ENCODE results near the gene BEND3.
"Not testable (repeated sequence)": the region's sequence is repeated elsewhere in the genome, so short reads cannot be mapped to it uniquely, and the experiment has no call there.

Gene BEND3

GRCh38 chr6:107030151-107030550, 85.2 kb downstream of the BEND3 start:
- TF ChIP-seq CTCF (IDR thresholded peaks at IDR 0.05; ENCODE audit: insufficient read depth, low read depth, low read length, missing control alignments): no peak
- H3K4me3 ChIP-seq (ENCODE audit: low read length): no peak overlapping the region
- DNase-seq (ENCODE audit: low read depth): no peak

GRCh38 chr6:107026965-107027364, 88.3 kb downstream of the BEND3 start:
- no peak for TF ChIP-seq CTCF (IDR thresholded peaks at IDR 0.05; ENCODE audit: insufficient read depth, low read depth, low read length, missing control alignments)
- no peak overlapping the region for H3K4me3 ChIP-seq (ENCODE audit: low read length)
- DNase-seq (ENCODE audit: low read depth): no peak

- no peak for TF ChIP-seq CTCF (IDR thresholded peaks at IDR 0.05; ENCODE audit: insufficient read depth, low read depth, low read length, missing control alignments)
- peak; percentile 39 for DNase-seq (ENCODE audit: low read depth)
- H3K4me3 ChIP-seq (ENCODE audit: low read length): no peak overlapping the region
Measured at GRCh38 chr6:107021446-107022185, 93.7 kb downstream of the BEND3 start.

DNA sequence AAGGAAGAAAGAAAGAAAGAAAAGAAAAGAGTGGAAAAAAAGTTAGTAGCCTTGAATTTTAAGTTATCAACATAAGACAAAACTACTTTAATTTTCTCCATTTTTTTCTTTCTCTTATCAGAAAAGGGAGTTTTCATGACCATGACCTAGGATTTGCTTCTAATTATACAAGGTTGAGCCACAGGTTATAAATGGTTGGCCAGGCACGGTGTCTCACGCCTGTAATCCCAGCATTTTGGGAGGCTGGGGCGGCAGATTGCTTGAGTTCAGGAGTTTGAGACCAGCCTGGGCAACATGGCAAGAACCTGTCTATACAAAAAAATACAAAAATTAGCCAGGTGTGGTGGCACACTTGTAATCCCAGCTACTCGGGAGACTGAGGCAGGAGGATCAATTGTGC, 95.1 kb downstream of the BEND3 start:
- no peak overlapping the region for H3K4me3 ChIP-seq (ENCODE audit: low read length)
- TF ChIP-seq CTCF (IDR thresholded peaks at IDR 0.05; ENCODE audit: insufficient read depth, low read depth, low read length, missing control alignments): no peak
- no peak for DNase-seq (ENCODE audit: low read depth)

DNA sequence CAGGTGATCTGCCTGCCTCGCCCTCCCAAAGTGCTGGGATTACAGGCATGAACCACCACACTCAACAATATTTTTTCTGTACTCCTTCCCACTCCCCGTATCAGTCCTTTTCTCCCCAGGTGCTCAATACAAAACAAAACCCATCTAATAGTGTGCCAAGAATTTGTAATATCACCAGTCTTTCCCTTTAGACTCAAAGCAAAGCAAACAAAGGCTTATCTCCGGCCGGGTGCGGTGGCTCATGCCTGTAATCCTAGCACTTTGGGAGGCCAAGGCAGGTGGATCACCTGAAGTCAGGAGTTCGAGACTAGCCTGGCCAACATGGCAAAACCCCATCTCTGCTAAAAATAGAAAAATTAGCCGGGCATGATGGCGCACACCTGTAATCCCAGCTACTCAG, 95.7 kb downstream of the BEND3 start:
- not testable (repeated sequence) for DNase-seq (ENCODE audit: low read depth); H3K4me3 ChIP-seq (ENCODE audit: low read length)

GRCh38 chr6:107019047-107019446, 96.3 kb downstream of the BEND3 start:
- TF ChIP-seq CTCF (IDR thresholded peaks at IDR 0.05; ENCODE audit: insufficient read depth, low read depth, low read length, missing control alignments): no peak
- no peak for DNase-seq (ENCODE audit: low read depth)
- H3K4me3 ChIP-seq (ENCODE audit: low read length): no peak overlapping the region

Data from epithelial cell of esophagus (primary cell).